H1 (cell line): Measurements from ENCODE around the gene TAF3. TPM values are rescaled to one million over a fixed set of nuclear protein-coding genes. Genes with fewer than 3 reads are reported as not detected.

Experiments used
- CTCF ChIA-PET: fragments of 300-600 bp; sonication (Branson Sonifier 250); formaldehyde crosslinking; loops from one replicate; lab custom pipeline; 2021; ENCODE audit not compliant: partially characterized antibody; lab: Charles Lee
- POLR2A ChIA-PET: fragments of 300-600 bp; sonication (Branson Sonifier 250); formaldehyde crosslinking; loops from one replicate; lab custom pipeline; 2021; ENCODE audit warnings: inconsistent platforms; ENCODE audit not compliant: partially characterized antibody; lab: Charles Lee
- DNase-seq, 2 experiments: peaks; one replicate each; pipeline versions ENCODE4 v3.0.0 to v3.0.0-alpha.2; 2010 to 2022; ENCODE audit warnings: low spot score in 2 of 2, low read depth in 1 of 2, mixed read lengths in 1 of 2
- FAIRE-seq: peaks from 2 replicates; lab custom pipeline; 2011; peaks lifted over from hg19 to GRCh38; lab: Jason Lieb, UNC
- H2AFZ ChIP-seq: 2 replicates; pipeline ENCODE4 v1.8.1; 2012; ENCODE audit warnings: low read length, inconsistent platforms
- H2AK5ac ChIP-seq: 2 replicates; pipeline ENCODE4 v1.6.1; 2013; ENCODE audit warnings: low read depth, low read length
- H2BK120ac ChIP-seq: replicated peaks from 2 replicates; pipeline ENCODE3; 2013; ENCODE audit warnings: low read depth, low read length, inconsistent platforms
- H2BK12ac ChIP-seq: 2 replicates; pipeline ENCODE4 v1.6.1; 2013; ENCODE audit warnings: low read depth, low read length
- H2BK15ac ChIP-seq: 2 replicates; pipeline ENCODE4 v1.6.1; 2013; ENCODE audit warnings: low read length
- H2BK20ac ChIP-seq: 2 replicates; pipeline ENCODE4 v1.6.1; 2013; ENCODE audit warnings: low read length
- H2BK5ac ChIP-seq: 2 replicates; pipeline ENCODE4 v1.6.1; 2013; ENCODE audit warnings: low read depth, low read length
- H3K14ac ChIP-seq: 2 replicates; pipeline ENCODE4 v1.6.1; 2013; ENCODE audit warnings: inconsistent platforms; ENCODE audit not compliant: insufficient read length
- H3K18ac ChIP-seq: 2 replicates; pipeline ENCODE4 v1.6.1; 2013; ENCODE audit warnings: low read length; ENCODE audit errors: extremely low read depth
- H3K23ac ChIP-seq: 2 replicates; pipeline ENCODE4 v1.6.1; 2013; ENCODE audit warnings: inconsistent platforms; ENCODE audit not compliant: insufficient read length
- H3K23me2 ChIP-seq: 2 replicates; pipeline ENCODE4 v1.6.1; 2013; ENCODE audit warnings: low read depth, low read length
- H3K27ac ChIP-seq: 2 replicates; pipeline ENCODE4 v1.6.1; 2011; ENCODE audit warnings: low read depth, low read length, inconsistent platforms
- H3K27me3 ChIP-seq, 4 experiments: replicated peaks in 1 of 4; 1 replicate in 1 of 4; 2 replicates in 3 of 4; pipeline versions ENCODE4 v1.6.1 to v1.8.1; 2011 to 2013; ENCODE audit warnings: low read length in 3 of 4, mild to moderate bottlenecking in 3 of 4, inconsistent platforms in 2 of 4, mixed read lengths in 2 of 4, moderate library complexity in 1 of 4; ENCODE audit not compliant: control insufficient read depth in 3 of 4, insufficient read depth in 3 of 4; ENCODE audit errors: extremely low read depth in 1 of 4
- H3K36me3 ChIP-seq, 4 experiments: 2 replicates each; pipeline versions ENCODE4 v1.6.1 to v1.8.1; 2011 to 2013; ENCODE audit warnings: mild to moderate bottlenecking in 4 of 4, low read length in 3 of 4, moderate library complexity in 2 of 4, control low read depth in 1 of 4, inconsistent platforms in 1 of 4; ENCODE audit not compliant: insufficient read depth in 4 of 4, control insufficient read depth in 2 of 4
- H3K4ac ChIP-seq: replicated peaks from 2 replicates; pipeline ENCODE3; 2013; ENCODE audit warnings: low read length, low read depth, mixed read lengths, inconsistent platforms; ENCODE audit not compliant: insufficient read length
- H3K4me1 ChIP-seq, 4 experiments: replicated peaks in 1 of 4; 1 replicate in 1 of 4; 2 replicates in 3 of 4; pipeline versions ENCODE4 v1.6.1 to v1.8.1; 2011 to 2013; ENCODE audit warnings: low read length in 3 of 4, inconsistent platforms in 2 of 4, mixed read lengths in 1 of 4; ENCODE audit not compliant: insufficient read depth in 4 of 4, control insufficient read depth in 3 of 4
- H3K4me2 ChIP-seq, 2 experiments: 2 replicates each; pipeline versions ENCODE4 v1.6.1 to v1.8.1; 2011 to 2013; ENCODE audit warnings: low read depth in 2 of 2, low read length in 2 of 2, control low read depth in 1 of 2, inconsistent platforms in 1 of 2, mild to moderate bottlenecking in 1 of 2; ENCODE audit not compliant: insufficient read depth in 1 of 2
- H3K4me3 ChIP-seq, 4 experiments: fragments of 200-600, 300-600 bp in 1 of 4; sonication (generic), shearing (Covaris generic), sonication (Bioruptor Twin) in 1 of 4; 2 replicates each; pipeline versions ENCODE4 v1.5.1 to v1.8.1; 2011 to 2016; ENCODE audit warnings: low read length in 4 of 4, low read depth in 3 of 4, control low read depth in 2 of 4, inconsistent platforms in 2 of 4, mild to moderate bottlenecking in 2 of 4, mixed read lengths in 1 of 4, moderate library complexity in 1 of 4; ENCODE audit not compliant: insufficient read depth in 2 of 4; ENCODE audit errors: extremely low read depth in 1 of 4
- H3K56ac ChIP-seq: replicated peaks from 2 replicates; pipeline ENCODE3; 2013; ENCODE audit warnings: low read depth, mild to moderate bottlenecking, mixed read lengths, low read length, inconsistent platforms; ENCODE audit not compliant: insufficient read length
- H3K79me1 ChIP-seq: 2 replicates; pipeline ENCODE4 v1.6.1; 2013; ENCODE audit warnings: low read depth, low read length, control low read depth
- H3K79me2 ChIP-seq, 2 experiments: 2 replicates each; pipeline versions ENCODE4 v1.6.1 to v1.8.1; 2012 to 2013; ENCODE audit warnings: low read length in 2 of 2, mild to moderate bottlenecking in 2 of 2, inconsistent platforms in 1 of 2; ENCODE audit not compliant: insufficient read depth in 2 of 2, control insufficient read depth in 1 of 2
- H3K9ac ChIP-seq, 4 experiments: replicated peaks in 1 of 4; 1 replicate in 1 of 4; 2 replicates in 3 of 4; pipeline versions ENCODE4 v1.6.1 to v1.8.1; 2011 to 2013; ENCODE audit warnings: low read depth in 3 of 4, low read length in 3 of 4, control low read depth in 2 of 4, mild to moderate bottlenecking in 2 of 4, moderate library complexity in 2 of 4, inconsistent platforms in 1 of 4; ENCODE audit errors: extremely low read depth in 1 of 4
- H3K9me3 ChIP-seq, 2 experiments: 2 replicates each; pipeline versions ENCODE4 v1.6.1 to v1.8.1; 2012 to 2013; ENCODE audit warnings: mild to moderate bottlenecking in 2 of 2, moderate library complexity in 2 of 2, control low read depth in 1 of 2, inconsistent platforms in 1 of 2, low read depth in 1 of 2, low read length in 1 of 2, mixed read lengths in 1 of 2; ENCODE audit not compliant: insufficient read depth in 2 of 2
- H4K20me1 ChIP-seq, 2 experiments: replicated peaks in 1 of 2; 2 replicates each; pipeline versions ENCODE3 to v1.8.1; 2011 to 2013; ENCODE audit warnings: inconsistent platforms in 2 of 2, low read length in 2 of 2, mild to moderate bottlenecking in 1 of 2; ENCODE audit not compliant: insufficient read depth in 2 of 2, control insufficient read depth in 1 of 2
- H4K5ac ChIP-seq: 2 replicates; pipeline ENCODE4 v1.6.1; 2013; ENCODE audit warnings: low read length, low read depth, mixed read lengths, inconsistent platforms; ENCODE audit not compliant: insufficient read length
- H4K8ac ChIP-seq: 2 replicates; pipeline ENCODE4 v1.8.0; 2013; ENCODE audit warnings: mild to moderate bottlenecking, moderate library complexity, low read length, inconsistent platforms; ENCODE audit not compliant: insufficient read depth; ENCODE audit errors: extremely low read depth
- H4K91ac ChIP-seq: replicated peaks from 2 replicates; pipeline ENCODE3; 2013; ENCODE audit warnings: low read length, mixed read lengths, inconsistent platforms; ENCODE audit not compliant: insufficient read length
- ASH2L ChIP-seq: fragments of 200-600, 300-600 bp; sonication (generic); IDR thresholded peaks from one replicate; pipeline ENCODE4 v1.7.1; 2017; ENCODE audit warnings: low read length
- CREB1 ChIP-seq: IDR thresholded peaks from 2 replicates; pipeline ENCODE4 v1.6.1; 2012; ENCODE audit warnings: inconsistent platforms
- EP300 ChIP-seq, 2 experiments: IDR thresholded peaks; 1 replicate in 1 of 2; 2 replicates in 1 of 2; pipeline ENCODE4 v1.6.1; 2011 to 2012; ENCODE audit warnings: low read depth in 2 of 2, low read length in 2 of 2, mild to moderate bottlenecking in 2 of 2, borderline replicate concordance in 1 of 2, inconsistent platforms in 1 of 2, moderate library complexity in 1 of 2
- JUN ChIP-seq: IDR thresholded peaks from 2 replicates; pipeline ENCODE4 v1.6.1; 2011; ENCODE audit warnings: low read depth, mild to moderate bottlenecking, improper control_type of control experiment, low read length
- SIN3A ChIP-seq, 2 experiments: IDR thresholded peaks in 1 of 2; conservative IDR thresholded peaks in 1 of 2; 2 replicates each; pipeline ENCODE4 v1.6.1; 2011 to 2012; ENCODE audit warnings: low read length in 2 of 2, improper control_type of control experiment in 1 of 2, low read depth in 1 of 2, mild to moderate bottlenecking in 1 of 2
- TAF7 ChIP-seq: optimal IDR thresholded peaks from 2 replicates; pipeline ENCODE3; 2011; ENCODE audit warnings: low read depth, mild to moderate bottlenecking, inconsistent platforms, low read length, moderate library complexity, borderline replicate concordance
- USF2 ChIP-seq: IDR thresholded peaks from 2 replicates; pipeline ENCODE4 v1.6.1; 2011; ENCODE audit warnings: low read length, improper control_type of control experiment
- WGBS, 2 experiments: shearing (Covaris generic) in 1 of 2; methylation state at CpG; one replicate each; pipeline versions ENCODE4 v1.1.6 to v1.1.7; 2013 to 2015; ENCODE audit warnings: low lambda C conversion rate in 2 of 2, mixed read lengths in 2 of 2, inconsistent platforms in 1 of 2, low coverage in 1 of 2, missing lambda C conversion rate in 1 of 2; ENCODE audit not compliant: insufficient replicate concordance in 2 of 2, insufficient coverage in 1 of 2, insufficient read length in 1 of 2; ENCODE audit errors: extremely low coverage in 1 of 2, missing lambda C conversion rate in 1 of 2; 5-methylcytosine and 5-hydroxymethylcytosine counted together
- polyA plus RNA-seq, 7 experiments: library from polyadenylated mRNA; depleted of rRNA in 3 of 7; stranded (reverse) in 5 of 7; unstranded in 2 of 7; fragments of >200 nt in 5 of 7; fragments of 200-250 nt in 2 of 7; gene quantifications; 1 replicate in 5 of 7; 2 replicates in 1 of 7; 4 replicates in 1 of 7; pipeline versions ENCODE4 v1.2.1 to v1.2.3, GENCODE V29; 2011 to 2013; ENCODE audit warnings: missing spikeins in 2 of 7, mixed read lengths in 2 of 7
- total RNA-seq: library from RNA; stranded (reverse); fragmentation: NEBNext Ultra II Directional; extraction: Animal tissue kit (Norgen Biotek cat#: 25700); gene quantifications from 2 replicates; pipeline ENCODE4 v1.2.1, GENCODE V29; 2021

The TAF3 gene
- total and polyA plus RNA-seq, 2 of the 8 experiments (the other 6 are each of a cell fraction or from before 2014, with no cell fraction given): 1.5 to 11.2 TPM

GRCh38 chr10:7834262-7834661, 16.0 kb downstream of the TAF3 start:
- Histone ChIP-seq H3K14ac (no peak overlapping the region), H3K23me2 (no peaks in the 10 kb centered on the region), H3K18ac (no peak overlapping the region), H3K27ac (no peak overlapping the region)
- TF ChIP-seq TAF7 (no peak), ASH2L (no peak), CREB1 (no peak), JUN (no peak), SIN3A (conservative IDR thresholded peaks at IDR 0.05 in 1 of 2, IDR thresholded peaks at IDR 0.05 in 1 of 2; ENCODE audit: low read depth in 1 of 2, low read length in 2 of 2) (no peak), USF2 (no peak), EP300 (IDR thresholded peaks at IDR 0.05; ENCODE audit: borderline replicate concordance in 1 of 2, low read depth in 2 of 2, low read length in 2 of 2) (no peak)
- TF ChIP-seq, all 59 proteins: peak for 0
- Histone ChIP-seq H3K9ac (no peak overlapping the region), H3K79me1 (peaks cover 5% of the 10 kb centered on the region; the same call in 1 of the 2 replicates), H3K4me2 (no peak overlapping the region), H4K91ac (no peak overlapping the region), H3K4me3 (no peak overlapping the region), H2BK120ac (no peak overlapping the region), H2AFZ (no peak overlapping the region), H4K5ac (no peak overlapping the region), H3K4me1 (0 out of 7 replicates have a peak, but pooled peaks cover 0 to 3% (median 0%) of the 10 kb centered on the region in 4 experiments), H2BK15ac (no peak overlapping the region), H3K56ac (no peak overlapping the region), H2BK12ac (no peak overlapping the region), H3K4ac (no peak overlapping the region), H4K20me1 (peaks cover 0 to 2% of the 10 kb centered on the region in 2 experiments), H2AK5ac (no peak overlapping the region), H3K36me3 (no peaks in the 10 kb centered on the region; a peak in 1 of 8 replicates), H3K79me2 (peaks cover 0 to 9% of the 10 kb centered on the region in 2 experiments; a peak in 1 of 4 replicates), H3K23ac (no peak overlapping the region), H4K8ac (no peak overlapping the region), H2BK20ac (no peak overlapping the region), H2BK5ac (no peak overlapping the region), H3K27me3 (no peaks in the 10 kb centered on the region), H3K9me3 (no peaks in the 10 kb centered on the region)
- WGBS, 2 experiments: 95% methylated on average over 3 of the region's 3 CpGs; no CpG with 5 or more reads in 1 of the 2 experiments
- FAIRE-seq: no peak
- ChIA-PET CTCF (no interaction called here), POLR2A (no interaction called here)
- no peak for DNase-seq
